Uterus (tissue), 4 donors: ENCODE data around the gene FAM200C. TPM values are rescaled to one million over a fixed set of nuclear protein-coding genes. Genes with fewer than 3 reads are reported as not detected.
A peak's percentile ranks its signal among the peaks of the same experiment; 100 is the strongest.

Experiments
- DNase-seq, 2 donors: peaks; one replicate each; pipeline ENCODE4 v3.0.0-alpha.2; 2019 to 2020
- H3K27ac ChIP-seq, 2 donors: fragments of 200-600 bp; sonication (generic); 1 replicate in 1 of 2; 2 replicates in 1 of 2; pipeline ENCODE4 v1.5.1; 2016 to 2018
- H3K27me3 ChIP-seq, 2 donors: fragments of 200-600 bp; sonication (generic); one replicate each; pipeline ENCODE4 v1.5.1; 2018 to 2019; ENCODE audit warnings: control low read depth in 1 of 2
- H3K36me3 ChIP-seq, 2 donors: fragments of 200-600 bp; sonication (generic); one replicate each; pipeline ENCODE4 v1.5.1; 2019; ENCODE audit warnings: control low read depth in 1 of 2
- H3K4me1 ChIP-seq, 2 donors: fragments of 200-600 bp; sonication (generic); one replicate each; pipeline ENCODE4 v1.5.1; 2018 to 2019; ENCODE audit warnings: control low read depth in 1 of 2
- H3K4me3 ChIP-seq, 2 donors: fragments of 200-600 bp; sonication (generic); 1 replicate in 1 of 2; 2 replicates in 1 of 2; pipeline ENCODE4 v1.5.1; 2018 to 2019; ENCODE audit warnings: mild to moderate bottlenecking in 1 of 2
- H3K9me3 ChIP-seq, 2 donors: fragments of 200-600 bp; sonication (generic); one replicate each; pipeline ENCODE4 v1.5.1; 2019; ENCODE audit warnings: control low read depth in 1 of 2
- CTCF ChIP-seq, 4 experiments: fragments of 200-600 bp in 2 of 4; fragments of 450-650 bp in 2 of 4; sonication (generic) in 2 of 4; IDR thresholded peaks; one replicate each; pipeline ENCODE4 v1.5.1; 2016 to 2019; ENCODE audit warnings: antibody characterized with exemption in 4 of 4, mild to moderate bottlenecking in 2 of 4, moderate library complexity in 1 of 4
- POLR2A ChIP-seq, 2 donors: fragments of 450-650 bp; IDR thresholded peaks; one replicate each; pipeline ENCODE4 v1.6.1; 2016; ENCODE audit warnings: antibody characterized with exemption in 2 of 2, mild to moderate bottlenecking in 1 of 2, moderate library complexity in 1 of 2
- intact Hi-C: fragments of 100-400 bp; cut with DNase I; formaldehyde crosslinking; loops from one replicate; pipeline ENCODE4 v1.15.1; 2023; ENCODE audit warnings: low total_unique reads
- total RNA-seq, 4 donors: library from RNA; depleted of rRNA in 3 of 4; stranded (reverse); fragments of >200 nt in 3 of 4; gene quantifications; one replicate each; pipeline versions ENCODE4 v1.1.0 to v1.2.4, GENCODE V29; 2014 to 2023
- donor health status: DM: yes; HTN: yes; CAD: no.

FAM200C gene
- total RNA-seq, 4 donors from 2014 or later = 6.1 to 34.1 (median 18.4) TPM

GRCh38 chr5:160357861-160358411 lies 41.9 kb downstream of the FAM200C start:
- H3K27ac ChIP-seq = peak overlapping the region; percentile 80 to 87
- no peaks in the 10 kb centered on the region for H3K36me3 ChIP-seq
- intact Hi-C loops = no loop called here
- peaks cover 0 to 9% of the 10 kb centered on the region in 2 donors for H3K4me1 ChIP-seq
- no peaks in the 10 kb centered on the region for H3K27me3 ChIP-seq
- DNase-seq = peak; percentile 29 to 48
- H3K4me3 ChIP-seq = no peak overlapping the region
- TF ChIP-seq POLR2A (IDR thresholded peaks at IDR 0.05) (no peak), CTCF (IDR thresholded peaks at IDR 0.05) (no peak)
- H3K9me3 ChIP-seq = no peaks in the 10 kb centered on the region

GRCh38 chr5:160357394-160357793 lies 42.5 kb downstream of the FAM200C start:
- no peak overlapping the region for H3K4me3 ChIP-seq

GRCh38 chr5:160356550-160357347 lies 43.1 kb downstream of the FAM200C start:
- Histone ChIP-seq H3K4me1 (peaks cover 0 to 9% of the 10 kb centered on the region in 2 donors), H3K27ac (peak overlapping the region; percentile 80 to 87)
- no peak for DNase-seq

More at GRCh38 chr5:160357394-160357793, 42.5 kb downstream of the FAM200C start:
- Histone ChIP-seq H3K27ac (peak overlapping the region; percentile 80 to 87), H3K27me3 (no peaks in the 10 kb centered on the region), H3K9me3 (no peaks in the 10 kb centered on the region), H3K36me3 (no peaks in the 10 kb centered on the region), H3K4me1 (peaks cover 0 to 9% of the 10 kb centered on the region in 2 donors)
- no peak for DNase-seq
- intact Hi-C loops = no loop called here
- TF ChIP-seq CTCF (IDR thresholded peaks at IDR 0.05) (no peak), POLR2A (IDR thresholded peaks at IDR 0.05) (no peak)

DNA sequence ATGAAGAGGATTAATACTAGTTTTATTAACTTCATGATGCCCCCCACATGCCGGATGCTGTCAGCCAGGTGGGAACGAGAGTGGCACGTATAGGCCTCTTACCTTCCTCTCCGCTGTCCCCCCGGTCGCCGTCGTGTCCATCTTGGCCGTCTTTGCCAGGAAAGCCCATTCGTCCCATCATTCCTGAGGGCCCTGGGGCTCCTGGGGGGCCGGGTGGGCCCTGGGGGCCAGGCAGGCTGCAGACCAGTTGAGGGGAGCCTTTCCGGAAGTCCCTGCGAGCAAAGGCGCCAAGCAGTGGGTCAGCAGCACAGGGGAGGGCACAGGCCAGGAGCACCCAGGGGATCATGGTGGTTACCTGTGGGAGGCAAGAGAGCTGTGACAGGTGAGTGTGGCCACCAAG lies 45.2 kb downstream of the FAM200C start:
- intact Hi-C loops = no loop called here
- Histone ChIP-seq H3K27me3 (no peaks in the 10 kb centered on the region), H3K27ac (no peak overlapping the region), H3K9me3 (no peaks in the 10 kb centered on the region), H3K4me3 (no peak overlapping the region), H3K4me1 (peaks cover 0 to 9% of the 10 kb centered on the region in 2 donors), H3K36me3 (no peaks in the 10 kb centered on the region)
- DNase-seq = no peak
- TF ChIP-seq POLR2A (IDR thresholded peaks at IDR 0.05) (no peak), CTCF (IDR thresholded peaks at IDR 0.05) (no peak)

More at GRCh38 chr5:160356550-160357347, 43.1 kb downstream of the FAM200C start:
- intact Hi-C loops = no loop called here
- no peak for TF ChIP-seq CTCF (IDR thresholded peaks at IDR 0.05)
- no peak for TF ChIP-seq POLR2A (IDR thresholded peaks at IDR 0.05)
- Histone ChIP-seq H3K27me3 (no peaks in the 10 kb centered on the region), H3K9me3 (no peaks in the 10 kb centered on the region), H3K4me3 (no peak overlapping the region), H3K36me3 (no peaks in the 10 kb centered on the region)

GRCh38 chr5:160353379-160353778 lies 46.5 kb downstream of the FAM200C start:
- intact Hi-C loops = no loop called here
- Histone ChIP-seq H3K36me3 (no peaks in the 10 kb centered on the region), H3K4me1 (peaks cover 0 to 7% of the 10 kb centered on the region in 2 donors), H3K27me3 (no peaks in the 10 kb centered on the region), H3K9me3 (no peaks in the 10 kb centered on the region), H3K27ac (no peak overlapping the region), H3K4me3 (no peak overlapping the region)
- TF ChIP-seq POLR2A (IDR thresholded peaks at IDR 0.05) = no peak
- TF ChIP-seq CTCF (IDR thresholded peaks at IDR 0.05) = no peak
- DNase-seq = no peak
